Choroid plexus epithelial cell (primary cell): ENCODE data around the gene NOX3.

Experiments used
- DNase-seq: peaks from one replicate; pipeline ENCODE4 v3.0.0-alpha.2; 2010; ENCODE audit warnings: low read depth
- H3K4me3 ChIP-seq: 2 replicates; pipeline ENCODE4 v1.5.1; 2011; ENCODE audit warnings: low read depth, mild to moderate bottlenecking, control low read depth, low read length, moderate library complexity
- TF ChIP-seq, protein P1 (sequence below): conservative IDR thresholded peaks from 2 replicates; pipeline ENCODE4 v1.5.1; 2011; ENCODE audit warnings: low read depth, mild to moderate bottlenecking, control low read depth, inconsistent platforms, low read length, moderate library complexity

NOX3 gene

DNA sequence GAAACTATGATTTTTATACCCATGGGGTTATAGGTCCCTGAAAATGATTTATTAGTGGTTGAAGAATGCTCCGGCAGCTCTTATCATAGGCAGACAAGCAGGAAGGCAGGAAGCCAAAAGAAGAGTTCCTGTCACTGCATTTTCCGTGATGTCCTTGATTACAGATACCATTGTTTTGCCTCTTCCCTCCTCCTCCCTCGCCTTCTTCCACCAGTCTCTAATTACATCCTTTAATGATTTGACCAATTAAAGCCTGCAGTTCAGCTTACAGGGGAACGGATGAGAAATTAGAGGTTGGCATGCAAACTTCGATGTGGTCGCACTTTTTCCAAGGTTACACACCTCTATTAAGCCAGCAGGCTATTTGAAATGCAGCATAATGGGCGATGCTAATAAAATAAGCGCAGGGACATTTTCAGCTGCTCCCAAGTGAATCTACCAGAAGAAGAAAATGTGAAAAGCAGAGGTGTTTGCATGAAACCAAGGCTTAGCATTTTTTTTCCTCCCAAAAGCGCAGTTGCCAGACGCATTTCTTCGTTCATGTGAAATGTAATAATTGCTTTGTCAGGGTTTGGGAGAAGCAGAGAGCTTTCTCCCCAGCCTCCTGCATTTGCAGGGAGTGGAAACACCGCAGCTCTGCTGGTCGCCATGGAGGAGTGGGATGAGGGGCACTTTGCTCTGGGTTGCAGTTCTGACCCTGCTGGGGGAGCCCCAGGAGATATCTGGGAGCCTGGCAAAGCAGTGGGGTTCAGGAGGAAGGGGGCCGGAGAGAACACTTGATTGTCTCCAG lies 6.0 kb downstream of the NOX3 start:
- DNase-seq, result no peak
- TF ChIP-seq, protein P1, sequence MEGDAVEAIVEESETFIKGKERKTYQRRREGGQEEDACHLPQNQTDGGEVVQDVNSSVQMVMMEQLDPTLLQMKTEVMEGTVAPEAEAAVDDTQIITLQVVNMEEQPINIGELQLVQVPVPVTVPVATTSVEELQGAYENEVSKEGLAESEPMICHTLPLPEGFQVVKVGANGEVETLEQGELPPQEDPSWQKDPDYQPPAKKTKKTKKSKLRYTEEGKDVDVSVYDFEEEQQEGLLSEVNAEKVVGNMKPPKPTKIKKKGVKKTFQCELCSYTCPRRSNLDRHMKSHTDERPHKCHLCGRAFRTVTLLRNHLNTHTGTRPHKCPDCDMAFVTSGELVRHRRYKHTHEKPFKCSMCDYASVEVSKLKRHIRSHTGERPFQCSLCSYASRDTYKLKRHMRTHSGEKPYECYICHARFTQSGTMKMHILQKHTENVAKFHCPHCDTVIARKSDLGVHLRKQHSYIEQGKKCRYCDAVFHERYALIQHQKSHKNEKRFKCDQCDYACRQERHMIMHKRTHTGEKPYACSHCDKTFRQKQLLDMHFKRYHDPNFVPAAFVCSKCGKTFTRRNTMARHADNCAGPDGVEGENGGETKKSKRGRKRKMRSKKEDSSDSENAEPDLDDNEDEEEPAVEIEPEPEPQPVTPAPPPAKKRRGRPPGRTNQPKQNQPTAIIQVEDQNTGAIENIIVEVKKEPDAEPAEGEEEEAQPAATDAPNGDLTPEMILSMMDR, result no peak
- no peak overlapping the region for H3K4me3 ChIP-seq

DNA sequence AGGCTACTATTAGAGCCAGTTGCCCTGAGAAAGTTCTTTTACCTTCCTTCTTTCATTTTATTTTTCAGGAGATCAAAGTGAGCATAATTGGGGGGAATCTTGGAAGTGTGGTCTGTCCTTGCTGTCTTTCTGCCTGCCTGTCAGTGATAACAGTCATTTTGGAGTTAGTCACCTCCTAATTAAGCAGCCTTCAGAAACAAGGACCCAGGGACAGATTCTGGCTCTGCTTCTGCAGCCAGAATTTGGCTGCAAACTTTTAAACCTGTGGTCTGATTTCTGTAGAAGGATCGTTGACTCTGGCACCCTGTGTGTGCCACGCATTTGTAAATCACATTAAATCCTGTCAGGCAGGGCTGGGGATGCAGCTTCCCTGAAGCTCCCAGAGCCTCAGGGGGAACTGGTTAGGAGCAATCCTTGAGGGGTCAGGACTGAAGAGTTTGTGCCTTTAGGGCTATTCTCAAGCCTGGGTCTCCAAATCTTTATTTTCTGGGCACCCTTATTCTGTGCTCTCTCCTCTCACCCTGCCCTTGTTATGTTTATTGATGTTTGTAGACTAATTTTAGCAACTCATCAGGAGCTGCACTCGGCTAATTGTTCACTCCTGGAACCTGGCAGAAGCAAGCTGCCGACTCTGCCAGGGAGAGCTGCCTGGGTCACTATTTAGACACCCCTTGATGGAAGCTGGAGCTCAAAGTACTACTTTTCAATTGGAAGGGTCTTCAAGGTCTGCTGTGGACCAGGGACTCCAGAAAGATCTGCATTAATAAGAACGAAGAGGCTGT lies 6.8 kb downstream of the NOX3 start:
- DNase-seq, result no peak
- TF ChIP-seq, protein P1, result no peak
- H3K4me3 ChIP-seq, result no peak overlapping the region

DNA sequence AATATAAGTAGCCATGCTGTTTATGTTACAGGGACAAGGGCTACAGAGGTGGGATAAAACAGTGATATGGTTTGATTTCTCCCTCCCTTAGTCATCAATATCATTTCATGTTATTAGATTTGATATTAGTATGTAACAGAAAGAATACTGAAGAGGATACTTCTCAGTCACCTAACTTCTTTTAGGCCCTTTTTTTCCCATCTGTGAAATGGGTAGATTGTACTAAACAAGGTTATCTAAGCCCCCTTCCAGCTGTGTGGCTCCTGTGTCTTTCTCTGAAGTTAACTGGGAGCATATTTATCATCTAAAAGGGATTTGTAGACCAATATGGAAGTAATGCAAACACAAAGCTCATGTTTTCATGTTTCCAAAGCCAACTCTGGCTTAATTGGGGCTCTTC lies 7.7 kb downstream of the NOX3 start:
- no peak overlapping the region for H3K4me3 ChIP-seq
- TF ChIP-seq, protein P1, result no peak
- no peak for DNase-seq

DNA sequence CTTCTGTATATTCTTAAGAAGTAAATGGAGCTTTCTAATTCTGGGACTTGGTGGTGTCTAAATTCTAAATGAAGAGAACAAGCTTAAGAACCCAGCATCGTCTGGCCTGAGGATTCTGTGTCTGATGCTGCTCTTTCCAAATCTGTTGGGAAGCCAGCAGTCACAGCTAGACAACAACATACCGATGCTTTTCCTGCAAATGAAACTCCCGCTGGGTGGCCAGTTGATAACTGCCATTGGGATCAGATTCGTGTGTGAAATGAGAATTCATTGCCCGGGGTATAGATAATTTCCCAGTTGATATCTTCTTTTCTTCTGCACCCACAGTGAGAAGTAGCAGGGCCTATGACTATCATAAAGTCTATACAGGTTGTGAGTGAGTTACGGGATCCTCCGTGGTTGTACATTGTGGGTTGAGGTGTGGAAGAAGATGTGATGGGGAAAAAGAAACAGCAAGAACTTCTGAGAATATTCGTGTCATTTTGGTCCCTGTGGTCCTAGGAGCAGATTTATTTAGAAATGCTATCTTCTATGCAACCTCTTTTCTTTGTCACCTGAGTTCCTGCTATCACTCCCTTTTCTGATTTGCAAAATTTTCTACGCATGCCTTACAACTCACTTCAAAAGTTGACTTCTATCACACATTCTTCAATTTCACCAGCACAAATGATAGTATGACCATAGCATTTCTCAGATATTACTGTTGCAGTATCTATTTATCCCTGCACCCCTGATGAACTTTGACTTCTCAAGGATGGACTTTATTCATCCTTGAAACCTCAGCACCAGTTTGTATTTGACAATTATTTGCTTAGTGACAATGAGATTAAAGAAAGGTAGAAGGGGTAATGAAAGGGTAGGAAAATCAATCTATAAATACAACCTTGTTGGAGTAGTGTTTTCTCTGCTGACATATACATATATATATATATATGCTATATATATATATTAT lies 10.4 kb downstream of the NOX3 start:
- TF ChIP-seq, protein P1, result no peak
- no peak for DNase-seq
- H3K4me3 ChIP-seq, result no peak overlapping the region

DNA sequence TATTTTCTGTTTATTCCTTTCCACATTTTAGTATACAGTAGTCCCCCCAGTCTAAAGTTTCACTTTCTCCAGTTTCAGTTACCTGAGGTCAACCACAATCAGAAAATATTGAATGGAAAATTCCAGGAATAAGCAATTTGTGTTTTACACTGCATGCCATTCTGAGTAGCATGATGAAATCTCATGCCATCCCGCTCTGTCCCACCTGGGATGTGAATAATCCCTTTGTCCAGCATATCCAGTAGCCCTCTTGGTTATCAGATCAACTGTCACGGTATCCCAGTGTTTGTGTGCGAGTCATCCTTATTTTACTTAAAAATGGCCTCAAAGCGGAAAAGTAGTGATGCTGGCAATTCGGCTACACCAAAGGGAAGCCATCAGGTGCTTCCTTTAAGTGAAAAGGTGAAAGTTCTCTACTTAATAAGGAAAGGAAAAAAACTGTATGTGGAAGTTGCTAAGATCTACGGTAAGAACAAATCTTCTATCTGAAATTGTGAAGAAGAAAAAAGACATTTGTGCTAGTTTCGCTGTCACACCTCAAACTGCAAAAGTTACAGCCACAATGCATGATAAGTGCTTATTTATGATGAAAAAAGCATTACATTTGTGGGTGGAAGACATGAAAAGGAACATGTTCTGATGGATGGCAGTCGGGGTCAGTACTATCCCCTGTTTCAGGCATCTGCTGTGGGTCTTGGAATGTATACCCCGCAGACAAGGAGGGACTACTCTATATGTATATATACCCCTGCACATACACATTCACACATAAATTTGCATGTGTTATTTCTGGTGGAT lies 11.3 kb downstream of the NOX3 start:
- TF ChIP-seq, protein P1, result no peak
- H3K4me3 ChIP-seq, result no peak overlapping the region
- DNase-seq, result no peak

DNA sequence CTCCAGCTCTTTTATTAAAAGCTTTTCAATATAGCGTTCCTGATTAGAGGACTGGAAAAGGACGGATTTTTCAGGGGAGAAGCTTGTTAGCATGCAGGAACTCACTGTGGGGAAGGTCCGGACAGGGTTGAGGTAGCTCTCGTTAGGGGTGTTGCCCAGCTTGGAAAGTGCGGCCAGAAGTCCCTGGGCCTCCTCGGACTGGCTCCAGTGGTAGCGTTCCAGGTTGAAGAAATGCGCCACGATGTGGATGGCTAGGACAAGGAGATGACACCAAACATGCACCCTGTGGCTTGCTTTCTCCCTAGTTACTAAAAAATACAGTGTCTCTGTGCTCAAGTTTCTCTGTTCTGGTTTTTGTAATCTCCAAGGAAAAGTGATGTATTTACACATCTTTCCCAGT lies 12.5 kb downstream of the NOX3 start:
- TF ChIP-seq, protein P1, result no peak
- DNase-seq, result no peak
- H3K4me3 ChIP-seq, result no peak overlapping the region
